K562 (cell line): ENCODE data around the gene ACAP3. TPM values are rescaled to one million over a fixed set of nuclear protein-coding genes. Genes with fewer than 3 reads are reported as not detected.
A peak's percentile ranks its signal among the peaks of the same experiment; 100 is the strongest.

Experiments
- ATAC-seq: fragments of 200-7000 bp; cut with Tn5 transposase; 3 replicates; pipeline ENCODE4 v1.9.1; 2020; ENCODE audit warnings: moderate library complexity
- BruUV-seq: library from RNA; stranded (reverse); fragments of 400-500 nt; replicated peaks from 2 replicates; lab custom pipeline; 2021; lab: Mats Ljungman, UMichigan
- CTCF ChIA-PET: fragments of 300-600 bp; formaldehyde crosslinking; extraction: SDS; loops from one replicate; lab custom pipeline; 2021; ENCODE audit warnings: low intra/inter-chr PET ratio; lab: Yijun Ruan, JAX
- POLR2A ChIA-PET: fragments of 300-600, 350-650 bp; sonication (Branson Sonifier 250); formaldehyde crosslinking; extraction: SDS; loops from one replicate; lab custom pipeline; 2021; ENCODE audit warnings: antibody characterized with exemption, inconsistent platforms; lab: Yijun Ruan, JAX
- DNase-seq, 4 experiments: peaks; one replicate each; pipeline versions ENCODE4 v3.0.0 to v3.0.0-alpha.2; 2011 to 2018; ENCODE audit warnings: low spot score in 3 of 4, mixed read lengths in 3 of 4; ENCODE audit errors: extremely low read depth in 1 of 4
- FAIRE-seq: peaks from 2 replicates; lab custom pipeline; 2011; peaks lifted over from hg19 to GRCh38; lab: Jason Lieb, UNC
- H2AFZ ChIP-seq: 2 replicates; pipeline ENCODE4 v1.6.0; 2011; ENCODE audit warnings: low read depth, low read length, control low read depth, inconsistent platforms
- H3K27ac ChIP-seq: fragments of 200-600 bp; 3 replicates; pipeline ENCODE4 v1.8.0; 2011; ENCODE audit warnings: low read depth, mild to moderate bottlenecking, control low read depth, inconsistent platforms, low read length, moderate library complexity, mixed read lengths; ENCODE audit errors: extremely low read depth
- H3K27me3 ChIP-seq, 2 experiments: fragments of 300-600 bp in 1 of 2; 2 replicates in 1 of 2; 3 replicates in 1 of 2; pipeline versions ENCODE4 v1.6.0 to v1.8.0; 2011; ENCODE audit warnings: inconsistent platforms in 2 of 2, low read length in 2 of 2, mild to moderate bottlenecking in 1 of 2, mixed read lengths in 1 of 2, moderate library complexity in 1 of 2; ENCODE audit not compliant: control insufficient read depth in 2 of 2, insufficient read depth in 2 of 2
- H3K36me3 ChIP-seq: fragments of 300-600 bp; 3 replicates; pipeline ENCODE4 v1.8.0; 2011; ENCODE audit warnings: mild to moderate bottlenecking, low read length, inconsistent platforms; ENCODE audit not compliant: control insufficient read depth, insufficient read depth
- H3K4me1 ChIP-seq, 2 experiments: fragments of 200-600 bp in 1 of 2; replicated peaks in 1 of 2; 2 replicates in 1 of 2; 3 replicates in 1 of 2; pipeline versions ENCODE4 v1.5.1 to v1.8.0; 2011; ENCODE audit warnings: inconsistent platforms in 2 of 2, low read length in 2 of 2, mild to moderate bottlenecking in 1 of 2, mixed read lengths in 1 of 2, moderate library complexity in 1 of 2; ENCODE audit not compliant: control insufficient read depth in 2 of 2, insufficient read depth in 2 of 2
- H3K4me2 ChIP-seq: 2 replicates; pipeline ENCODE4 v1.6.1; 2011; ENCODE audit warnings: low read length, control low read depth, inconsistent platforms, mixed read lengths; ENCODE audit not compliant: insufficient read depth
- H3K4me3 ChIP-seq: fragments of 200-600 bp; sonication (generic), shearing (Covaris generic); 2 replicates; pipeline ENCODE4 v1.5.1; 2016; ENCODE audit warnings: control low read depth, inconsistent platforms
- H3K79me2 ChIP-seq: fragments of 200-600 bp; 3 replicates; pipeline ENCODE4 v1.8.0; 2011; ENCODE audit warnings: low read length, inconsistent platforms; ENCODE audit not compliant: control insufficient read depth, insufficient read depth
- H3K9ac ChIP-seq, 2 experiments: 2 replicates each; pipeline versions ENCODE4 v1.6.0 to v1.6.1; 2011; ENCODE audit warnings: low read depth in 2 of 2, low read length in 2 of 2, control low read depth in 1 of 2, inconsistent platforms in 1 of 2, mild to moderate bottlenecking in 1 of 2, mixed read lengths in 1 of 2; ENCODE audit not compliant: insufficient read depth in 1 of 2
- H3K9me1 ChIP-seq: one replicate; pipeline ENCODE4 v1.6.0; 2011; ENCODE audit warnings: inconsistent platforms, mild to moderate bottlenecking, low read length, moderate library complexity; ENCODE audit not compliant: control insufficient read depth, insufficient read depth
- H3K9me3 ChIP-seq: replicated peaks from 2 replicates; pipeline ENCODE4 v1.5.1; 2011; ENCODE audit warnings: low read depth, low read length, inconsistent platforms; ENCODE audit not compliant: control insufficient read depth, insufficient read depth
- H4K20me1 ChIP-seq: replicated peaks from 2 replicates; pipeline ENCODE4 v1.6.1; 2011; ENCODE audit warnings: low read length, inconsistent platforms, mixed read lengths; ENCODE audit not compliant: control insufficient read depth, insufficient read depth
- LEF1 ChIP-seq: fragments of 450-650 bp; IDR thresholded peaks from 2 replicates; pipeline ENCODE4 v1.6.1; 2016; ENCODE audit warnings: mild to moderate bottlenecking
- PHF20 ChIP-seq: fragments of 450-650 bp; IDR thresholded peaks from 2 replicates; pipeline ENCODE4 v1.6.1; 2018; ENCODE audit not compliant: partially characterized antibody
- POLR2A ChIP-seq: fragments of 450-650 bp; conservative IDR thresholded peaks from 2 replicates; pipeline ENCODE4 v1.6.1; 2016
- RBFOX2 ChIP-seq: fragments of 200-400 bp; formaldehyde crosslinking; IDR thresholded peaks from 2 replicates; pipeline ENCODE4 v1.6.1; 2017; ENCODE audit warnings: low read depth, mild to moderate bottlenecking, low read length, moderate library complexity
- SMAD4 ChIP-seq: fragments of 250-450 bp; sonication (Bioruptor Pico); conservative IDR thresholded peaks from 2 replicates; pipeline ENCODE4 v1.8.0; 2021; ENCODE audit warnings: inconsistent platforms, mild to moderate bottlenecking, moderate library complexity
- SP1 ChIP-seq: sonication (generic); formaldehyde crosslinking; IDR thresholded peaks from 2 replicates; pipeline ENCODE4 v1.8.1; 2022; ENCODE audit warnings: mild to moderate bottlenecking, missing genetic modification reagents
- SRSF1 ChIP-seq: fragments of 200-400 bp; formaldehyde crosslinking; IDR thresholded peaks from 2 replicates; pipeline ENCODE4 v1.6.1; 2017; ENCODE audit warnings: mild to moderate bottlenecking, low read depth, low read length, moderate library complexity
- ZFX ChIP-seq: sonication (generic); formaldehyde crosslinking; IDR thresholded peaks from 2 replicates; pipeline ENCODE4 v1.8.0; 2022; ENCODE audit warnings: mild to moderate bottlenecking, missing genetic modification reagents, moderate library complexity
- WGBS: fragments of 100-300 bp; shearing (Covaris generic); methylation state at CpG from one replicate; pipeline ENCODE4 v1.1.6; 2016; ENCODE audit warnings: low coverage, mixed read lengths; ENCODE audit not compliant: insufficient coverage; ENCODE audit errors: missing lambda C conversion rate; 5-methylcytosine and 5-hydroxymethylcytosine counted together
- in situ Hi-C: fragments of 300-500 bp; cut with MboI; formaldehyde crosslinking; loops from 4 replicates; pipeline ENCODE4 v1.15.0; 2018; ENCODE audit warnings: inconsistent platforms, mixed read lengths
- intact Hi-C: fragments of 100-400 bp; cut with micrococcal nuclease; formaldehyde crosslinking; loops from 2 replicates; pipeline ENCODE4 v1.14.2; 2022
- polyA plus RNA-seq, 8 experiments: library from polyadenylated mRNA; depleted of rRNA in 4 of 8; stranded (reverse) in 5 of 8; unstranded in 3 of 8; fragments of >200 nt; fragmentation: Nextera tagmentation in 2 of 8; fragmentation: Illumina TruSeq in 1 of 8; extraction: Ambion mirVana in 2 of 8; extraction: Trizol in 1 of 8; gene quantifications; 2 replicates each; pipeline versions ENCODE4 v1.2.1 to v1.2.3, GENCODE V29; 2011 to 2014; ENCODE audit warnings: inconsistent platforms in 1 of 8, missing spikeins in 1 of 8
- total RNA-seq, 7 experiments: library from RNA; depleted of rRNA in 6 of 7; stranded (reverse); fragments of >200 nt in 6 of 7; fragmentation: Illumina TruSeq in 2 of 7; extraction: Trizol in 2 of 7; gene quantifications; 2 replicates each; pipeline versions ENCODE4 v1.2.1 to v1.2.3, GENCODE V29; 2011 to 2021; ENCODE audit warnings: low replicate concordance in 1 of 7
- TF ChIP-seq, protein P1 (sequence below): sonication (generic); formaldehyde crosslinking; IDR thresholded peaks from 2 replicates; pipeline ENCODE4 v1.8.1; 2023; ENCODE audit warnings: mild to moderate bottlenecking, missing genetic modification reagents, moderate library complexity
- TF ChIP-seq, protein P2 (sequence below), 2 experiments: fragments of 450-650 bp in 1 of 2; sonication (generic) in 1 of 2; formaldehyde crosslinking in 1 of 2; IDR thresholded peaks; 2 replicates each; pipeline versions ENCODE4 v1.7.1 to v1.9.0; 2016 to 2022; ENCODE audit warnings: inconsistent platforms in 1 of 2, mild to moderate bottlenecking in 1 of 2, missing genetic modification reagents in 1 of 2

ACAP3 gene
- total and polyA plus RNA-seq, 9 of the 15 experiments (the other 6 are each of a cell fraction or from before 2014, with no cell fraction given): 0.01 to 49.0 (median 12.0) TPM

DNA sequence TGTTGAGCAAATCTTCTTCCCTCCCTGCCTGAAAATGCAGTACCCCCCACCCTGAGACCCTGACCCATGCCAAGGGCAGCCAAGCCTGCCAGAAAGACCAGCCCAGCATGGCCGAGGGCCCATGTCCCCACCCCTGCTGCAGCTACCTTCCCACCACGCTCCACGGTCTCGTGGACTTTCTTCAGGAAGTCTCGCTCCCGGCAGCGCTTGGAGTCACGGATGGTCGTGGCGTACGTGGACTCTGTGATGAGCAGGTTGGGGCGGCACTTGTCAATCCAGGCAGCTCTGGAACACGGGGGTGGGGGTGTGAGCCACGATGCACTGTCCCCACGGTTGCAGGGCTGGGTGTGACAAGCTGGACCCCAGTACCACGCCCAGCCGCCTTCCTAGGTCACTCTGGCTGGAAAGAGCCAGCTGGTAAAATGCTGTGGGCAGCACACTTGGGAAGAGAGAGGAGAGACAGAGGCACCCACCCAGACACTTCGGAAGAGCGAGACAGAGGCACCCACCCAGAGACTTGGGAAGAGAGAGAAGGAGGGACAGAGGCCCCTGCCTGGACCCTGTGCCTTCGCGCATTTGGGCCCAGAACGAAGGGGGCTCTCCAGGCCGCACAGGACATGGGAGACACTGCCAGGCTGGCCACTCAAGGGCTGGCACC lies 7.1 kb upstream of the ACAP3 start:
- WGBS: 91% methylated on average over 20 of the region's 23 CpGs
- Histone ChIP-seq H4K20me1 (peaks cover 22% of the 10 kb centered on the region), H3K36me3 (peaks cover 89% of the 10 kb centered on the region), H3K79me2 (peaks cover 36% of the 10 kb centered on the region), H3K27ac (peak overlapping the region; percentile 64), H3K4me2 (no peak overlapping the region; the same call in 1 of the 2 replicates), H3K4me1 (peaks cover 31 to 88% of the 10 kb centered on the region in 2 experiments), H3K9ac (peak overlapping the region; percentile 13 to 84; a peak in 2 of 4 replicates), H3K4me3 (no peak overlapping the region), H3K27me3 (no peaks in the 10 kb centered on the region), H3K9me1 (peaks cover 6% of the 10 kb centered on the region), H2AFZ (no peak overlapping the region), H3K9me3 (no peaks in the 10 kb centered on the region)
- intact Hi-C loops (no loop called here), in situ Hi-C loops (no loop called here)
- FAIRE-seq: no peak
- no peak for ATAC-seq
- BruUV-seq: no TSS peak
- DNase-seq: no peak
- ChIA-PET CTCF (no interaction called here), POLR2A (interaction anchor here (0.6 to 1.4 kb wide), 6 partner anchors 9 to 217 kb away, joined by 3 to 7 read pairs (median 3); no protein-coding TSS in a partner anchor)
- TF ChIP-seq PHF20 (no peak), RBFOX2 (peak; percentile 53; the same call in 1 of the 2 replicates), ZFX (CRISPR knock-in tag) (0 out of 2 replicates have a peak, but pooled peaks have one; percentile 1), SRSF1 (no peak), POLR2A (peak; percentile 62), SMAD4 (CRISPR knock-in tag) (no peak), SP1 (CRISPR knock-in tag) (peak; percentile 44; the same call in 1 of the 2 replicates), LEF1 (no peak)
- TF ChIP-seq, protein P1, sequence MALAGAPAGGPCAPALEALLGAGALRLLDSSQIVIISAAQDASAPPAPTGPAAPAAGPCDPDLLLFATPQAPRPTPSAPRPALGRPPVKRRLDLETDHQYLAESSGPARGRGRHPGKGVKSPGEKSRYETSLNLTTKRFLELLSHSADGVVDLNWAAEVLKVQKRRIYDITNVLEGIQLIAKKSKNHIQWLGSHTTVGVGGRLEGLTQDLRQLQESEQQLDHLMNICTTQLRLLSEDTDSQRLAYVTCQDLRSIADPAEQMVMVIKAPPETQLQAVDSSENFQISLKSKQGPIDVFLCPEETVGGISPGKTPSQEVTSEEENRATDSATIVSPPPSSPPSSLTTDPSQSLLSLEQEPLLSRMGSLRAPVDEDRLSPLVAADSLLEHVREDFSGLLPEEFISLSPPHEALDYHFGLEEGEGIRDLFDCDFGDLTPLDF (CRISPR knock-in tag): no peak
- TF ChIP-seq, protein P2, sequence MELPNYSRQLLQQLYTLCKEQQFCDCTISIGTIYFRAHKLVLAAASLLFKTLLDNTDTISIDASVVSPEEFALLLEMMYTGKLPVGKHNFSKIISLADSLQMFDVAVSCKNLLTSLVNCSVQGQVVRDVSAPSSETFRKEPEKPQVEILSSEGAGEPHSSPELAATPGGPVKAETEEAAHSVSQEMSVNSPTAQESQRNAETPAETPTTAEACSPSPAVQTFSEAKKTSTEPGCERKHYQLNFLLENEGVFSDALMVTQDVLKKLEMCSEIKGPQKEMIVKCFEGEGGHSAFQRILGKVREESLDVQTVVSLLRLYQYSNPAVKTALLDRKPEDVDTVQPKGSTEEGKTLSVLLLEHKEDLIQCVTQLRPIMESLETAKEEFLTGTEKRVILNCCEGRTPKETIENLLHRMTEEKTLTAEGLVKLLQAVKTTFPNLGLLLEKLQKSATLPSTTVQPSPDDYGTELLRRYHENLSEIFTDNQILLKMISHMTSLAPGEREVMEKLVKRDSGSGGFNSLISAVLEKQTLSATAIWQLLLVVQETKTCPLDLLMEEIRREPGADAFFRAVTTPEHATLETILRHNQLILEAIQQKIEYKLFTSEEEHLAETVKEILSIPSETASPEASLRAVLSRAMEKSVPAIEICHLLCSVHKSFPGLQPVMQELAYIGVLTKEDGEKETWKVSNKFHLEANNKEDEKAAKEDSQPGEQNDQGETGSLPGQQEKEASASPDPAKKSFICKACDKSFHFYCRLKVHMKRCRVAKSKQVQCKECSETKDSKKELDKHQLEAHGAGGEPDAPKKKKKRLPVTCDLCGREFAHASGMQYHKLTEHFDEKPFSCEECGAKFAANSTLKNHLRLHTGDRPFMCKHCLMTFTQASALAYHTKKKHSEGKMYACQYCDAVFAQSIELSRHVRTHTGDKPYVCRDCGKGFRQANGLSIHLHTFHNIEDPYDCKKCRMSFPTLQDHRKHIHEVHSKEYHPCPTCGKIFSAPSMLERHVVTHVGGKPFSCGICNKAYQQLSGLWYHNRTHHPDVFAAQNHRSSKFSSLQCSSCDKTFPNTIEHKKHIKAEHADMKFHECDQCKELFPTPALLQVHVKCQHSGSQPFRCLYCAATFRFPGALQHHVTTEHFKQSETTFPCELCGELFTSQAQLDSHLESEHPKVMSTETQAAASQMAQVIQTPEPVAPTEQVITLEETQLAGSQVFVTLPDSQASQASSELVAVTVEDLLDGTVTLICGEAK (IDR thresholded peaks at IDR 0.05): no peak
- TF ChIP-seq, protein P2 (CRISPR knock-in tag; IDR thresholded peaks at IDR 0.05): peak; percentile 22; the same call in 1 of the 2 replicates
